Measurements from ENCODE around the gene HOXC5.
"Not testable (repeated sequence)": the region's sequence is repeated elsewhere in the genome, so short reads cannot be mapped to it uniquely, and the experiment has no call there.

Gene HOXC5

DNA sequence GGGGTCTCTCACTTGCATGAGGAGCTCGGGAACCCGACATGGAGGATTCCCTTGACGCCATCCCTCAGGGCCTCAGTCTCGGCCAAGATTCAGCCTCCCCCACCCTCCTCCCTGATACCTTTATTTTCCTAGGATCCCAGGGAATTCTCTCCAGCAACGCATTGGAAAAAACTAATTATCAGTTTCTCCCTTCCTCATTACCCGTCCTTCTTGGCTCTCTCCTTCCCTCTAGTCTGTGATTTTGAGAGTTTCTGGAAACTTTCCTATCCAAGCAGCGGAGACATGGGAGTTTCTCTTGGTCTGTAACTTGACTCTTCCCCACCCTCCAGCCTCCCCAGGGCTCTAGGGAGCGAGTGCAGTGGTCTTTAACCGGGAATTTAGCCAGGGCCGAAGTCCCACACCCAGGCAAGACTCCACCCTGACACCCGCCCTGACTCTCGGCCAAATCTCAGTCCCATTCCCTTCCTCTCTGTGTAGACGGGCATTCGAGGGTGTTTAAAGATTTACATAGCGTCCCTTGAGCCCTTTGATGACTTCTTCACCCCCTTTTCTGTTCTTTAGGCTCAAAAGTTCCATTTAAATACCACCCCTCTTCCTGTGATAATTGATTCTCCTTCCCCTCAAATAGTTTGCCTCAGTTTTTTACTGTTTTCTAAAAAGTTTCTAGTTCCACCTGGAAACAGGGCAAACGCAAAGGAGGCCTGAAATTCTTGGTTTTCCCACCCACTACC is 6.7 kb downstream of the HOXC5 start:
- CTCF ChIA-PET = interaction anchor here (0.7 kb wide), 1 partner anchor 120 kb away, joined by 3 read pairs; no protein-coding TSS in a partner anchor
- POLR2A ChIA-PET (ENCODE audit: low non-redundant PET) = no interaction called here

DNA sequence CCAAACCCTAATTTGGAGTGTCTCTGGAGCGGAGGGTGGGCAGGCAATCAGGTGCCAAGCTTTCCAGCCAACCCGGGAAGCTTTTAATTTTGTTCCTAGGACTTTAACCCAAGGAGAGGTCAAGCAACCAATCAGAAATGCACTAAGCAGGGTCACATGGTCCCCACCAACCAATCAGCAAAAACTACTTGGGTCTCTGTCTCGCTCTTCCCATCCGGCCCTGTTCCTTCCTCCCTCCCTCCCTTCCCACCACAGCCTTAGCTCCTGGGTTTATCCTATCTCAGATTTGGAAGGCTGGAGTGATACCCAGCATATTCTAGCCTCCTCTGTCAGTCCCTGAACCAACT is 7.3 kb downstream of the HOXC5 start:
- no peak overlapping the region for H3K27ac ChIP-seq
- TF ChIP-seq, protein P1, sequence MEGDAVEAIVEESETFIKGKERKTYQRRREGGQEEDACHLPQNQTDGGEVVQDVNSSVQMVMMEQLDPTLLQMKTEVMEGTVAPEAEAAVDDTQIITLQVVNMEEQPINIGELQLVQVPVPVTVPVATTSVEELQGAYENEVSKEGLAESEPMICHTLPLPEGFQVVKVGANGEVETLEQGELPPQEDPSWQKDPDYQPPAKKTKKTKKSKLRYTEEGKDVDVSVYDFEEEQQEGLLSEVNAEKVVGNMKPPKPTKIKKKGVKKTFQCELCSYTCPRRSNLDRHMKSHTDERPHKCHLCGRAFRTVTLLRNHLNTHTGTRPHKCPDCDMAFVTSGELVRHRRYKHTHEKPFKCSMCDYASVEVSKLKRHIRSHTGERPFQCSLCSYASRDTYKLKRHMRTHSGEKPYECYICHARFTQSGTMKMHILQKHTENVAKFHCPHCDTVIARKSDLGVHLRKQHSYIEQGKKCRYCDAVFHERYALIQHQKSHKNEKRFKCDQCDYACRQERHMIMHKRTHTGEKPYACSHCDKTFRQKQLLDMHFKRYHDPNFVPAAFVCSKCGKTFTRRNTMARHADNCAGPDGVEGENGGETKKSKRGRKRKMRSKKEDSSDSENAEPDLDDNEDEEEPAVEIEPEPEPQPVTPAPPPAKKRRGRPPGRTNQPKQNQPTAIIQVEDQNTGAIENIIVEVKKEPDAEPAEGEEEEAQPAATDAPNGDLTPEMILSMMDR (conservative IDR thresholded peaks at IDR 0.05; ENCODE audit: low read depth) = no peak
- POLR2A ChIA-PET (ENCODE audit: low non-redundant PET) = no interaction called here
- CTCF ChIA-PET = no interaction called here
- no peak for DNase-seq (ENCODE audit: low spot score)

More for the DNA sequence above, 6.7 kb downstream of the HOXC5 start:
- TF ChIP-seq, protein P1 (conservative IDR thresholded peaks at IDR 0.05; ENCODE audit: low read depth) = no peak
- peak overlapping the region; percentile 45; the same call in 1 of the 2 replicates for H3K27ac ChIP-seq
- no peak for DNase-seq (ENCODE audit: low spot score)

DNA sequence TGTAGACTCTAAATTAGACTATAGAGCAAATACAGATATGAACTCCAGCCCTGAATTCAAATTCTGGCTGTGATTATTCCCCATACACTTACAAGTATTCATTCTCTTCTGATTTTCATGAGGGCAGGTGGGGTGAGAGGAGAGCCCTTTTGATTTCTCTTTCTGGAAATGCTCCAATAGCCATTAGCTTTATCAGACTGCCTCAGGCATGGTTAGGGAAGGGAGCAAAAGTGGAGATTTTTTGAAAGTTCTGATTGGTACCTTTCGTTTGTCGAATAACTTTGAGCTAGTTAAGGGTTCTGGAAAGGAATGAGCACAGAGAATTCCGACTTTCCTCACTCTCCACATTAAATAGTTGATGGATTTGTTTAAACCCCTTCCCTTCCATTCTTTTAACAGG is 7.8 kb downstream of the HOXC5 start:
- no peak overlapping the region for H3K27ac ChIP-seq
- TF ChIP-seq, protein P1 (conservative IDR thresholded peaks at IDR 0.05; ENCODE audit: low read depth) = no peak
- no peak for DNase-seq (ENCODE audit: low spot score)
- POLR2A ChIA-PET (ENCODE audit: low non-redundant PET) = no interaction called here
- CTCF ChIA-PET = interaction anchor here (0.6 kb wide), 1 partner anchor 19 kb away, joined by 3 read pairs; no protein-coding TSS in a partner anchor

DNA sequence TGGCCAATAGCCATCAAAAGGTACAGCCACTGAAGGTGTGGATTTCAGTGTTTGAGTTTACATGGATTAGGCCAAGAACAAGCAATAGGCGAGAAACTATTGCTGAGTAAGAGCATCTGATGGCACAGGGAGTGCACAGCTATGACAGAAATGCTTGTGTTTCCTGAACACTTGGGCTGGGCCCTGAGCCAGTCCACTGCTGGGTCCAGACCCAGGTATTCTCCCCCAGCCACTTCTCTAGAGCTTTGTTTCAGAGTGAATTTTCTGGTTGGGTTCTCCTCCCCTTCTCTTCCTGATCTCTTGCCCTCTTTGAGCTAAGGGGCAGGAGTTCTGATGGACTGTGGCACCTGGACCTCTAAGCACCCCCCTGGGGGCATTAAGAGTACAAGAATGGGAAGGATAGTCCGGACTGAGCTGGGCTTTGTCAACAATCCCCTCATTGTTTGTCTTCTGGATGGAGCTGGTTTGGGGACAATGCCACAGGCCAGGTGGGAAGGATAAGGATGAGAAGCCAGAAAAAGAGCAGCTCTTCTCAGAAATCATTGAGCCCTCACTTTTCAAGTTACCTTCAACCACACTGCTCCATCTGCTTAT is 8.3 kb downstream of the HOXC5 start:
- DNase-seq (ENCODE audit: low spot score) = no peak
- ChIA-PET CTCF (interaction anchor here (0.6 to 0.8 kb wide), 2 partner anchors 18 to 160 kb away, joined by 3 to 4 read pairs; no protein-coding TSS in a partner anchor), POLR2A (ENCODE audit: low non-redundant PET) (no interaction called here)
- TF ChIP-seq, protein P1 (conservative IDR thresholded peaks at IDR 0.05; ENCODE audit: low read depth) = no peak
- H3K27ac ChIP-seq = no peak overlapping the region

DNA sequence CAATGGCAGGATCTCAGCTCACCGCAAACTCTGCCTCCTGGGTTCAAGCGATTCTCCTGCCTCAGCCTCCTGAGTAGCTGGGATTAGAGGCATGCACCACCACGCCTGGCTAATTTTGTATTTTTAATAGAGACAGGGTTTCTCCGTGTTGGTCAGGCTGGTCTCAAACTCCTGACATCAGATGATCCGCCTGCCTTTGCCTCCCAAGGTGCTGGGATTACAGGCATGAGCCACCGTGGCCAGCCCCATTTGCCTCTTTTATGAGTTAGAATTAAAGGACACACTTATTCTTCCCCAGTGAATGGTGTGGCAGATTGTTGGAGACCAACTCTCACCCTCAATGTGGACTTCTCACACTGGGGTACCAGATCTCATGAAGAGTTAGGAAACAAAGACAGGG is 9.2 kb downstream of the HOXC5 start:
- POLR2A ChIA-PET (ENCODE audit: low non-redundant PET); CTCF ChIA-PET; DNase-seq (ENCODE audit: low spot score); H3K27ac ChIP-seq: not testable (repeated sequence)

DNA sequence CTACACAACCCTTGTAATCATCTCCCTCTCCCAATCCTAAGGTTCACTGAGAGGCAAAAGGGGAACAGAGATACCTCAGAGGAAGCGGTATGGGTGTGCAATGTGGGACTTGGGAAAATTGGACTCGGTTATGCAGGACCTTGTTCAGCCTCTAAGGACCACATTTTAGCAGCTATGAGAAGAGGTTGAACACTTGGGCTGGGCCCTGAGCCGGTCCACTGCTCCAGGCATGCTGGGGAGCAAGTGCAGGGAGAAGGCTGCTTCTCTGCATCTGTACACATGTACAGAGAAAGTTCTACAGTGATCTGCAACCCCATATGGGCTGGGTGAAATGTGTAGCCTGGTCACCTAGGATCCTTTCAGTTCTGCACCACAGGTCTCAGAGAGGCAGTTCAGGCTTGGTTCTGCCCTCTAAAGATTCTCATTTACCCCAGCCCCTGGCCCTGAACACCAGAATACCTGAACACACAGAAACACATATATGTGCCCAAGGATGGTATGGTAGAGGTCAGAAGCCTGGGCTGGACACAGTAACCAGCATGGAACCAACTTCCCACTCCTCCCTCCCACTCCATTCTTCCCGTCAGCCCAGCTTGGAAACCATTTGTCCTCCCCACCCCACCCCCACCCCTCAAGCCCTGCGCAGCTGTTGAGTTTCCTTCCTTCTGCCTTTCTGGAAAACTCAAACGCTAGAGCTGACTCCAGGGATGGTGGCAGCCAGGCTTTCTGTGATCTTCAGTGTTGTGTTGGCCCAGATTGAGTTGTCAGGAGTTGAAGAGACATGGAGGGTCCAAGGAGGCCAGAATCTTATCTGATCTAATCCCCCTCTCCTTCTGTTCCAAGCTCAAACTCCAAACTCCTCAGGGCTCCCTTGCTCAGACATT is 10.4 kb downstream of the HOXC5 start:
- ChIA-PET CTCF (no interaction called here), POLR2A (ENCODE audit: low non-redundant PET) (interaction anchor here (0.5 to 0.6 kb wide), 2 partner anchors 22 to 109 kb away, joined by 3 to 4 read pairs; no protein-coding TSS in a partner anchor)
- no peak overlapping the region for H3K27ac ChIP-seq
- TF ChIP-seq, protein P1 (conservative IDR thresholded peaks at IDR 0.05; ENCODE audit: low read depth) = no peak
- no peak for DNase-seq (ENCODE audit: low spot score)
